Measurements from ENCODE around the gene RIPPLY3.

DNA sequence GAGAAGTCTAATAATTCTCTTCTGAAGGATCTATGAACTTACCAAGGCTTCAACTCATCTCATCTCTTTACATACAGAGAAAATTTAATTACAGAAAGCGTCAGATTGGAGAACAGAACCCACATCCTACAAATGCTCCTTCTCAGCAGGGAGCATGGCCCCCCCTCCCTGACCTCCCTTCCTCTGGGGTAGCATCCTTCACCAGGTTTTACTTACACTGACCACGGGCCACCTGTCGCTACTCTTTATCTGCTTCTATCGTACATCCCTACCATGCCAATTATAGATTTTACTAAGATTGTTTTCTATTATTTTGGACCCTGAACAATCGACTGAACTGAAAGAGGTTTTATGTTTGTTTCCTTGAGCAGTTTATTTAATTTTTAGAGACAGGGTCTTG is 25.8 kb downstream of the RIPPLY3 start:
- TF ChIP-seq TAF1 (IDR thresholded peaks at IDR 0.05; ENCODE audit: low read depth), result no peak
- TF ChIP-seq EP300 (IDR thresholded peaks at IDR 0.05; ENCODE audit: borderline replicate concordance), result no peak
- TF ChIP-seq CEBPB (IDR thresholded peaks at IDR 0.05), result no peak
- TF ChIP-seq EGR1 (IDR thresholded peaks at IDR 0.05), result no peak
- TF ChIP-seq, protein P1, sequence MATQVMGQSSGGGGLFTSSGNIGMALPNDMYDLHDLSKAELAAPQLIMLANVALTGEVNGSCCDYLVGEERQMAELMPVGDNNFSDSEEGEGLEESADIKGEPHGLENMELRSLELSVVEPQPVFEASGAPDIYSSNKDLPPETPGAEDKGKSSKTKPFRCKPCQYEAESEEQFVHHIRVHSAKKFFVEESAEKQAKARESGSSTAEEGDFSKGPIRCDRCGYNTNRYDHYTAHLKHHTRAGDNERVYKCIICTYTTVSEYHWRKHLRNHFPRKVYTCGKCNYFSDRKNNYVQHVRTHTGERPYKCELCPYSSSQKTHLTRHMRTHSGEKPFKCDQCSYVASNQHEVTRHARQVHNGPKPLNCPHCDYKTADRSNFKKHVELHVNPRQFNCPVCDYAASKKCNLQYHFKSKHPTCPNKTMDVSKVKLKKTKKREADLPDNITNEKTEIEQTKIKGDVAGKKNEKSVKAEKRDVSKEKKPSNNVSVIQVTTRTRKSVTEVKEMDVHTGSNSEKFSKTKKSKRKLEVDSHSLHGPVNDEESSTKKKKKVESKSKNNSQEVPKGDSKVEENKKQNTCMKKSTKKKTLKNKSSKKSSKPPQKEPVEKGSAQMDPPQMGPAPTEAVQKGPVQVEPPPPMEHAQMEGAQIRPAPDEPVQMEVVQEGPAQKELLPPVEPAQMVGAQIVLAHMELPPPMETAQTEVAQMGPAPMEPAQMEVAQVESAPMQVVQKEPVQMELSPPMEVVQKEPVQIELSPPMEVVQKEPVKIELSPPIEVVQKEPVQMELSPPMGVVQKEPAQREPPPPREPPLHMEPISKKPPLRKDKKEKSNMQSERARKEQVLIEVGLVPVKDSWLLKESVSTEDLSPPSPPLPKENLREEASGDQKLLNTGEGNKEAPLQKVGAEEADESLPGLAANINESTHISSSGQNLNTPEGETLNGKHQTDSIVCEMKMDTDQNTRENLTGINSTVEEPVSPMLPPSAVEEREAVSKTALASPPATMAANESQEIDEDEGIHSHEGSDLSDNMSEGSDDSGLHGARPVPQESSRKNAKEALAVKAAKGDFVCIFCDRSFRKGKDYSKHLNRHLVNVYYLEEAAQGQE (IDR thresholded peaks at IDR 0.05; ENCODE audit: low read depth), result no peak
- no peak for TF ChIP-seq NFIC (IDR thresholded peaks at IDR 0.05)
- TF ChIP-seq, protein P2, sequence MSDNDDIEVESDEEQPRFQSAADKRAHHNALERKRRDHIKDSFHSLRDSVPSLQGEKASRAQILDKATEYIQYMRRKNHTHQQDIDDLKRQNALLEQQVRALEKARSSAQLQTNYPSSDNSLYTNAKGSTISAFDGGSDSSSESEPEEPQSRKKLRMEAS (IDR thresholded peaks at IDR 0.05), result no peak
- TF ChIP-seq FOXM1 (IDR thresholded peaks at IDR 0.05; ENCODE audit: borderline replicate concordance, low read depth), result no peak
- TF ChIP-seq, protein P3, sequence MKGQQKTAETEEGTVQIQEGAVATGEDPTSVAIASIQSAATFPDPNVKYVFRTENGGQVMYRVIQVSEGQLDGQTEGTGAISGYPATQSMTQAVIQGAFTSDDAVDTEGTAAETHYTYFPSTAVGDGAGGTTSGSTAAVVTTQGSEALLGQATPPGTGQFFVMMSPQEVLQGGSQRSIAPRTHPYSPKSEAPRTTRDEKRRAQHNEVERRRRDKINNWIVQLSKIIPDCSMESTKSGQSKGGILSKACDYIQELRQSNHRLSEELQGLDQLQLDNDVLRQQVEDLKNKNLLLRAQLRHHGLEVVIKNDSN (IDR thresholded peaks at IDR 0.05), result no peak
- TF ChIP-seq YY1 (IDR thresholded peaks at IDR 0.05; ENCODE audit: low read depth), result no peak
- no peak for TF ChIP-seq TCF12 (IDR thresholded peaks at IDR 0.05; ENCODE audit: low read depth)
- no peak for TF ChIP-seq RAD21 (IDR thresholded peaks at IDR 0.05; ENCODE audit: low read depth)
